HEK293T (cell line): ENCODE measurements around the gene PPFIA2.

Experiments
- CTCF ChIA-PET: fragments of 350-600 bp; formaldehyde crosslinking; extraction: SDS; loops from one replicate; lab custom pipeline; 2021; ENCODE audit warnings: antibody characterized with exemption, inconsistent platforms; lab: Yijun Ruan, JAX
- POLR2A ChIA-PET: fragments of 350-600 bp; formaldehyde crosslinking; extraction: SDS; loops from one replicate; lab custom pipeline; 2020; ENCODE audit warnings: antibody characterized with exemption, inconsistent platforms; lab: Yijun Ruan, JAX
- DNase-seq: peaks from one replicate; pipeline ENCODE4 v3.0.0; 2012; ENCODE audit warnings: mixed read lengths; ENCODE audit errors: extremely low spot score
- ARNT ChIP-seq: fragments of 450-650 bp; IDR thresholded peaks from 2 replicates; pipeline ENCODE4 v1.6.1; 2017; ENCODE audit warnings: mild to moderate bottlenecking
- BHLHE40 ChIP-seq: fragments of 450-650 bp; IDR thresholded peaks from 2 replicates; pipeline ENCODE4 v1.6.1; 2016; ENCODE audit warnings: mild to moderate bottlenecking, moderate library complexity, borderline replicate concordance
- CTBP1 ChIP-seq: fragments of 450-650 bp; IDR thresholded peaks from 2 replicates; pipeline ENCODE4 v1.6.1; 2016; ENCODE audit warnings: borderline replicate concordance
- ELF4 ChIP-seq: fragments of 450-650 bp; IDR thresholded peaks from 2 replicates; pipeline ENCODE4 v1.6.1; 2017; ENCODE audit warnings: antibody characterized with exemption
- FOXA1 ChIP-seq: fragments of 450-650 bp; IDR thresholded peaks from 2 replicates; pipeline ENCODE4 v1.6.1; 2016; ENCODE audit warnings: mild to moderate bottlenecking
- FOXK2 ChIP-seq: fragments of 450-650 bp; IDR thresholded peaks from 2 replicates; pipeline ENCODE4 v1.6.1; 2016; ENCODE audit warnings: mild to moderate bottlenecking
- FOXM1 ChIP-seq: fragments of 450-650 bp; IDR thresholded peaks from 2 replicates; pipeline ENCODE4 v1.6.1; 2017; ENCODE audit warnings: mild to moderate bottlenecking, borderline replicate concordance
- HDGF ChIP-seq: fragments of 450-650 bp; IDR thresholded peaks from 2 replicates; pipeline ENCODE4 v1.6.1; 2017; ENCODE audit warnings: antibody characterized with exemption, borderline replicate concordance
- L3MBTL2 ChIP-seq: fragments of 450-650 bp; conservative IDR thresholded peaks from 2 replicates; pipeline ENCODE4 v1.6.1; 2016; ENCODE audit warnings: mild to moderate bottlenecking
- LEF1 ChIP-seq: fragments of 450-650 bp; IDR thresholded peaks from 2 replicates; pipeline ENCODE4 v1.6.1; 2017; ENCODE audit warnings: mild to moderate bottlenecking, borderline replicate concordance
- NFRKB ChIP-seq: fragments of 450-650 bp; IDR thresholded peaks from 2 replicates; pipeline ENCODE4 v1.6.1; 2016; ENCODE audit warnings: mild to moderate bottlenecking, moderate library complexity
- SP1 ChIP-seq: fragments of 450-650 bp; IDR thresholded peaks from 2 replicates; pipeline ENCODE4 v1.6.1; 2017
- SUZ12 ChIP-seq: fragments of 450-650 bp; IDR thresholded peaks from 2 replicates; pipeline ENCODE4 v1.6.1; 2016; ENCODE audit warnings: mild to moderate bottlenecking
- TARDBP ChIP-seq: fragments of 450-650 bp; IDR thresholded peaks from 2 replicates; pipeline ENCODE4 v1.6.1; 2016
- ZNF384 ChIP-seq: fragments of 450-650 bp; IDR thresholded peaks from 2 replicates; pipeline ENCODE4 v1.6.1; 2016
- TF ChIP-seq, protein P1 (sequence below): fragments of 450-650 bp; IDR thresholded peaks from 2 replicates; pipeline ENCODE4 v1.6.1; 2016

PPFIA2 gene

DNA sequence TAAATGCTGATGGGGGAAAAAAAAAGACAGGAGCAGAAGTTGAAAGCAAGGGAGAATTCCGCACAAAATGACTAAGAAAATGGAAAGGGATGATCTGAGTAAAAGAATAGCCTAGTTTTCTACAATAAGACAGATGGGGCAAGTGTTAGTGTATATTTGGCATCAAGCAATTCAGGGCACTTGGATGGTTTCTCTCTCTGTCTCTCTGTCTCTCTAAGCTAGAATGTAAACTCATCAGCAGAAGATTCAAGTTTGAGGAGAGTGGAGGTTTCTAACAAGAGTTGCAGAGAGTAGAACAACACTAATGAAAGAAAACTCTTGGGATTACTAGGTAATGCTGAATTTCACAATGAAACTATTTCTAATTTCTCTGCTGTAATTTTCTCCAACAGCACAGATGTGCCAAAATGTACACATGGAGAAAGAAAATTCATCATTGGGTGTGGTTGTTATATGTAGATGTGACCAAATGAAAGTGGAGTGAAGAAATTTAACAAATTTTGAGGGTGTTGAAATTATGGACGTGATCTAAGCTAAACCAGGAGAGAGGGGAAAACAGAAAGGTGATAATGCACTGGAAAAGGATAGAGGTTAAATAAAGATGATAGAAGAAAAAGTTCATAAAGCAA is 444.1 kb downstream of the PPFIA2 start:
- CTCF ChIA-PET, result no interaction called here
- DNase-seq, result no peak
- no peak for TF ChIP-seq SUZ12
- no peak for TF ChIP-seq CTBP1
- no peak for TF ChIP-seq TARDBP
- no peak for TF ChIP-seq ARNT
- TF ChIP-seq NFRKB, result no peak
- TF ChIP-seq ELF4, result no peak
- TF ChIP-seq L3MBTL2, result no peak
- no peak for TF ChIP-seq HDGF
- TF ChIP-seq FOXA1, result no peak
- TF ChIP-seq SP1, result no peak
- TF ChIP-seq, protein P1, sequence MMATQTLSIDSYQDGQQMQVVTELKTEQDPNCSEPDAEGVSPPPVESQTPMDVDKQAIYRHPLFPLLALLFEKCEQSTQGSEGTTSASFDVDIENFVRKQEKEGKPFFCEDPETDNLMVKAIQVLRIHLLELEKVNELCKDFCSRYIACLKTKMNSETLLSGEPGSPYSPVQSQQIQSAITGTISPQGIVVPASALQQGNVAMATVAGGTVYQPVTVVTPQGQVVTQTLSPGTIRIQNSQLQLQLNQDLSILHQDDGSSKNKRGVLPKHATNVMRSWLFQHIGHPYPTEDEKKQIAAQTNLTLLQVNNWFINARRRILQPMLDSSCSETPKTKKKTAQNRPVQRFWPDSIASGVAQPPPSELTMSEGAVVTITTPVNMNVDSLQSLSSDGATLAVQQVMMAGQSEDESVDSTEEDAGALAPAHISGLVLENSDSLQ, result no peak
- no peak for TF ChIP-seq LEF1
- TF ChIP-seq ZNF384, result no peak
- no peak for TF ChIP-seq FOXK2
- no peak for TF ChIP-seq BHLHE40
- TF ChIP-seq FOXM1, result no peak
- POLR2A ChIA-PET, result no interaction called here

DNA sequence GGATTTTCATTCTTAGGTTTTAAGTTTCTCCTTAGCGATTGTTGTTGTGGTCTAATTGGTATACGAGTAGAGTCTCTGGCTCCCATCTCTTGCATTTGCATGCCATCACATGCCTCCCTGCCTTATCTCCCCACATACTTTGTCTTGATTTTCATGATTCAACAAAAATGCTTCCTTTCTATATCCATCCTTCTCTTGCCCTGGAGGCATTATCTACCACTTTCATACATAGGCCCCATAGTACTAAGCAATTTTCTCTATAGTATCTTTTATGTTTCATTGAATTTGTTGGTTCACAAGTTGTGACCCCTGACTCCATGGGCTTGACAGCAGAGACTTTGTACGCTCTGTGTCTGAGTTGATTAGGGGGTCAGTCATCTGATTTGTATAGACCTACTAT is 455.2 kb downstream of the PPFIA2 start:
- DNase-seq, result no peak
- CTCF ChIA-PET, result no interaction called here
- POLR2A ChIA-PET, result no interaction called here
- TF ChIP-seq SP1 (no peak), HDGF (no peak), NFRKB (no peak), L3MBTL2 (no peak), BHLHE40 (no peak), ZNF384 (no peak), SUZ12 (no peak), CTBP1 (no peak), ELF4 (no peak), TARDBP (no peak), FOXM1 (no peak), ARNT (no peak), FOXK2 (no peak), LEF1 (no peak), FOXA1 (no peak)
- TF ChIP-seq, protein P1, result no peak

DNA sequence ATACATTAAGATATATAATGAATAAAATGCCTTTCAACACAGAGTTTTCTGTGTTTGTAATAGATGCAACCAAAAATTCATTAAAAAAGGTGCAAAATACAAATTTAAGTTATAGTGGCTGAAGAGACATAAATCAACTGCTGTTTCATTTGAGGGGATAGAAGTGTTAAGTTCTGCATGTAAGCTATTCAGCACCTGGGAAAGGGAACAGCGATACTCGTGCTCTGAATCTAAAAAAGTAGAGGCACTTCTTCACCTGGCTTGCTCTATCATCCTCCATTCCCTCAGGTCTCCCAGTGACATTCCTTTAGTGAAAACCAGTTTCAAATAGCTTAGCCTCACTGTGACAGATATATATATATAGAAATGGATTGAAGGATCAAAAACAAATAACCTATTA is 458.7 kb downstream of the PPFIA2 start:
- POLR2A ChIA-PET, result no interaction called here
- TF ChIP-seq, protein P1, result no peak
- TF ChIP-seq SP1 (no peak), NFRKB (no peak), HDGF (no peak), LEF1 (no peak), FOXA1 (no peak), L3MBTL2 (no peak), ARNT (no peak), FOXK2 (no peak), FOXM1 (no peak), SUZ12 (no peak), ELF4 (no peak), CTBP1 (no peak), BHLHE40 (no peak), TARDBP (no peak), ZNF384 (no peak)
- CTCF ChIA-PET, result no interaction called here
- no peak for DNase-seq

DNA sequence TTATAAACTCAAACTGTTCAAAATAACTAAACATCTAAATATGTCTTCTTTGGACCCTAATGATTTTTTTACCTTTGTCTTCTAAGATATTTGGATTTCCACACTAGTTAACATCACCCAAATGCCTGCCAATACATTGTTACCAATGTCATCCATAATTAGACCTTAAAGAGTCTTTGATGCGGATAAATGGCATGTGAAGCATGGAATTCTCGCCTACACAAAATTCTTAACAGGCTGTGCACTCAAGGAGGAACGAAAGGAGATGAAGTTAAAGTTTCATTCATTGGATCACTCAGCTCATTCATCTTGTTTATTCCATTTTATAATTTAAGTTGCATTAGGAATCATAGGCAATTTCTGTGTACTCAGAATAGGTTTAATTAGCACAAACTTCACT is 461.5 kb downstream of the PPFIA2 start:
- POLR2A ChIA-PET, result no interaction called here
- CTCF ChIA-PET, result no interaction called here
- no peak for DNase-seq
- TF ChIP-seq BHLHE40 (no peak), FOXM1 (no peak), FOXA1 (no peak), TARDBP (no peak), SUZ12 (no peak), L3MBTL2 (no peak), FOXK2 (no peak), LEF1 (no peak), SP1 (no peak), ARNT (no peak), ZNF384 (no peak), NFRKB (no peak), ELF4 (no peak), HDGF (no peak), CTBP1 (no peak)
- TF ChIP-seq, protein P1, result no peak
